Activated naive CD8-positive, alpha-beta T cell treated with anti-CD3 and anti-CD28 coated beads, Interleukin-2, amount 10 ng/mL, durations not matched to agents 7 days and 5 days (primary cell): Measurements from ENCODE around the gene MYT1. TPM values are rescaled to one million over a fixed set of nuclear protein-coding genes. Genes with fewer than 3 reads are reported as not detected.

Source experiments
- ATAC-seq: fragments of 150-1000 bp; cut with Tn5 transposase; one replicate; pipeline ENCODE4 v1.10.0; 2021; ENCODE audit warnings: low read depth, moderate library complexity
- POLR2A ChIA-PET: fragments of 350-600 bp; sonication (Branson Sonifier 250); formaldehyde crosslinking; loops from one replicate; lab custom pipeline; 2021; ENCODE audit warnings: antibody characterized with exemption; lab: Charles Lee
- DNase-seq: peaks from one replicate; pipeline ENCODE4 v3.0.0; 2021
- H3K27ac Mint-ChIP-seq: one replicate; pipeline ENCODE4 v1.8.0; 2022; ENCODE audit warnings: mild to moderate bottlenecking, mixed read lengths
- H3K27me3 Mint-ChIP-seq: one replicate; pipeline ENCODE4 v1.8.0; 2022; ENCODE audit warnings: mild to moderate bottlenecking, moderate library complexity, mixed read lengths
- H3K36me3 Mint-ChIP-seq: one replicate; pipeline ENCODE4 v1.8.0; 2021; ENCODE audit warnings: mild to moderate bottlenecking, mixed read lengths
- H3K4me1 Mint-ChIP-seq: one replicate; pipeline ENCODE4 v1.8.0; 2021; ENCODE audit warnings: mixed read lengths
- H3K4me3 Mint-ChIP-seq: one replicate; pipeline ENCODE4 v1.8.0; 2022; ENCODE audit warnings: mild to moderate bottlenecking, moderate library complexity, mixed read lengths
- H3K9me3 Mint-ChIP-seq: one replicate; pipeline ENCODE4 v1.8.0; 2021; ENCODE audit warnings: mixed read lengths
- total RNA-seq, 2 experiments: library from RNA; stranded (reverse); gene quantifications; one replicate each; pipeline ENCODE4 v1.2.3, GENCODE V29; 2021

The MYT1 gene
- total RNA-seq, 2 experiments from 2014 or later, result 0.06 TPM; not detected in 1

DNA sequence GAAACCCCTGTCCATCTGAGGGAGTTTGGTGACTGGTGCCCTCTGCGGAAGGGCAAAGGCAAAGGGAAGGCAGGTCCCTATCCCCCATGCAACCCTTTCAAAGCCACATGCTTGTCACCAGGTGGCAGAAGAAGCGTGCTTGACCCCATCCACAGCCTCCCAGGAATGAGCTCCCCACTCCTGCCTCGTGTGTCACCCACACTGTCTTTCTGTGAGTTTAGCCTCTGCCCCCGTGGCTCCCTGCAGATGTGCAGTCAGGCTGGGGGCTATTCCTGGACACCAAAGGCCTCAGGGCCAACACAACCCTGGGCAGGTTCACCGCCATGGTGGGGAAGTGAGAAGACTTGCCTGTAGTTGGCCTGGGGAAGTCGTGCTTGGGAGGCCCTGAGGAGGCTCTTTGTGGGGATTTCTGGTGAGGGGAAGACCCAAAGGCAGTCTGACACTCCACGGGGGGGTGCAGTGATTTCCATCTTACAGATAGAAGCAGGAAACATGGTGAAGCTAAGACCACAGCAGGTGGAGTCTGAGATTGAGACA, 74.7 kb downstream of the MYT1 start:
- no peak overlapping the region for H3K27ac Mint-ChIP-seq
- H3K4me1 Mint-ChIP-seq, result no peaks in the 10 kb centered on the region
- H3K4me3 Mint-ChIP-seq, result no peak overlapping the region
- no peaks in the 10 kb centered on the region for H3K36me3 Mint-ChIP-seq
- POLR2A ChIA-PET, result no interaction called here
- H3K27me3 Mint-ChIP-seq, result no peaks in the 10 kb centered on the region
- peak; percentile 10 for DNase-seq
- ATAC-seq, result no peak
- H3K9me3 Mint-ChIP-seq, result no peaks in the 10 kb centered on the region

DNA sequence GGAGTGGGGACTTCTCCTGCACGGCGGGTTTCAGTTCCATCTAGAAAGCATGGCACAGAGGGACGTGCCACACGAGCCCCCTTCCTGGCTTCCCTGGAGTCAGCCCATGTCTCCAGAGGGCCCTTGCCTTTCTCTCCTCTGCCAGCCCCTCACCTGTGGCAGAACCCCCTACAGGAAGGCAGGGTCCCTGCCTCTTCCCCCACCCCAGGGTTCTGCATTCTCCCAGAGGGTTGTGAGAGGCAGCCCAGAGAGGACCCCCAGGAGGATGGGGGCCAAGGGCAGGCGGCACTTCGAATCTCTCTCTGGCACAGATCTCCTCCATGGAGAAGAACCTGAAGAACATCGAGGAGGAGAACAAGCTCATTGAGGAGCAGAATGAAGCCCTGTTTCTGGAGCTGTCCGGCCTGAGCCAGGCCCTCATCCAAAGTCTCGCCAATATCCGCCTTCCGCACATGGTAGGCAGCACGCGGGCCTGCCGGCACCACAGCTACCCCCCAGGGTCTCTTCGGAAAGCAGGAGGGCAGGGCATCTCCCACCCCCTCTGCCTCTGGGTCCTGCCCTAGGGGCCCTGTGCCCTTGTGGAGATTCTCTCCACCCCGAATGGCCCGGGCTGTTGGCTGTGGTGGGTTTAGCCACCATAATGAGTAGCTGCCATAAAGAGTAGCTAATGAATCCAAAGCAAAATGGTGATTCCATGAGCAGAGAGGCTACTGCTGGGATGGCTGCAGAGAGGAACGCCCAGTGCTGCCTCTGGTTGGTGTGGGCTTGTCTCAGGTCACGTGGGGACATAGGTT, 75.4 kb downstream of the MYT1 start:
- DNase-seq, result peak; percentile 21
- Mint-ChIP-seq H3K36me3 (no peaks in the 10 kb centered on the region), H3K27ac (no peak overlapping the region), H3K9me3 (no peaks in the 10 kb centered on the region), H3K4me1 (no peaks in the 10 kb centered on the region), H3K4me3 (no peak overlapping the region), H3K27me3 (no peaks in the 10 kb centered on the region)
- POLR2A ChIA-PET, result no interaction called here
- ATAC-seq, result no peak

GRCh38 chr20:64240243-64241015, 76.2 kb downstream of the MYT1 start:
- DNase-seq (peak; percentile 20), ATAC-seq (no peak)
- H3K36me3 Mint-ChIP-seq, result no peaks in the 10 kb centered on the region
- H3K27me3 Mint-ChIP-seq, result no peaks in the 10 kb centered on the region
- POLR2A ChIA-PET, result no interaction called here
- no peak overlapping the region for H3K4me3 Mint-ChIP-seq
- no peaks in the 10 kb centered on the region for H3K9me3 Mint-ChIP-seq
- no peaks in the 10 kb centered on the region for H3K4me1 Mint-ChIP-seq
- no peak overlapping the region for H3K27ac Mint-ChIP-seq

DNA sequence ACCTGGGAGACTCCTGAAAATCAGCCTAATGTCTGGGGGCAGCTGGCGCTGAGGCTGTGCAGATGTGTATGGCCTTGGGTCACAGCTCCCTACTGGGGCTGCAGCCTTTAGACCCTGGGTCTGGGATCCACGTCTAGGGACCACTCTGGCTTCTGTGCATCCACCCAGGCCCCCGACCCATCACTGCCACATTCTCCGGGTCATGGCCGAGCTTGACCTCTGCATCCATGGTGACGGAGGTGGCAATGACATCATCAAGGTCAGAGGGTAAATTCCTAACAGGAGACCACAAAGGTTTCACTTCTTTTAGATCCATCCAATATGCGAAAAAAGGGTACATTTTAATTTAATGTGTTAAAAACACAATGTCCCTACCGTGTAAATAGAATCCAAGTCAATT, 76.8 kb downstream of the MYT1 start:
- POLR2A ChIA-PET, result no interaction called here
- Mint-ChIP-seq H3K36me3 (no peaks in the 10 kb centered on the region), H3K4me1 (no peaks in the 10 kb centered on the region), H3K27ac (no peak overlapping the region), H3K4me3 (no peak overlapping the region), H3K9me3 (no peaks in the 10 kb centered on the region), H3K27me3 (peaks cover under 1% of the 10 kb centered on the region)
- no peak for ATAC-seq
- peak; percentile 10 for DNase-seq

DNA sequence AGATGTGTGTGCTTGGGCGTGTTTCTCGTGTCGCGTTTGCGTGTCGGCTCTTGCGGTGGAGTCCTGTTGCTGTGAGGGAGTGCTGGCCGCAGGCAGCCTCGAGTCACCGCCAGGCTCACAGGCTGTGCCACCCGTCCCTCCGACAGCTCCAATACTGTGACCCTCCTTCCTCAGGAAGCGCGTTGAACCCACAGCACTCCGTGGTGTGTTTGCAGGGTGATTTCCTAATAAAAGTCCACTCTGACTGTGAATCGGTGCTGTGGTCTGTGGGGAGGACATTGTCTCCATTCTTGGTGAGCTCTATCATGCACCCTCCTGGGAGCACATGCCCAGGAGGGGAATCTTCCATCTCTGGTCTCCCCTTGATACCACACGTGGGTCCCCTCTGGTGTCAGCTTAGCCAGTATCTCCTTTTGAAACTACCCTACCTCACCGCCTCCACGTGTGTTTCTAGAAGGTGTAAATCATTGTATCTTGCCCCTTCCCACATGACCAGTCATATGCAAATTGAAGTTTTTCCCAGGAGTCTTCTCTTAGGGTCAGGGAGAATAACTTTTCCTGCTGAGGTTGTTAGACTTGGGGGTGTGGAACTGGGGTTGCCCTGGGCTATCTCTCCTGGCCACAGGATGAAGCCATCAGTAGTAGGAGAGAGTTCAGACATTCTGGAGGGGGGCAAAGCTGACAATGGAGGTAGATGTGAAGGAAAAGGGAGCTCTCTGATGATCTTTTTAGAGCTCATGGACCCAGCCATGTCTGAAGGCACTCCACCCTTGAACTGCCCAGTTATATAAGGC, 77.9 kb downstream of the MYT1 start:
- POLR2A ChIA-PET, result no interaction called here
- H3K4me3 Mint-ChIP-seq, result no peak overlapping the region
- DNase-seq, result peak; percentile 8

DNA sequence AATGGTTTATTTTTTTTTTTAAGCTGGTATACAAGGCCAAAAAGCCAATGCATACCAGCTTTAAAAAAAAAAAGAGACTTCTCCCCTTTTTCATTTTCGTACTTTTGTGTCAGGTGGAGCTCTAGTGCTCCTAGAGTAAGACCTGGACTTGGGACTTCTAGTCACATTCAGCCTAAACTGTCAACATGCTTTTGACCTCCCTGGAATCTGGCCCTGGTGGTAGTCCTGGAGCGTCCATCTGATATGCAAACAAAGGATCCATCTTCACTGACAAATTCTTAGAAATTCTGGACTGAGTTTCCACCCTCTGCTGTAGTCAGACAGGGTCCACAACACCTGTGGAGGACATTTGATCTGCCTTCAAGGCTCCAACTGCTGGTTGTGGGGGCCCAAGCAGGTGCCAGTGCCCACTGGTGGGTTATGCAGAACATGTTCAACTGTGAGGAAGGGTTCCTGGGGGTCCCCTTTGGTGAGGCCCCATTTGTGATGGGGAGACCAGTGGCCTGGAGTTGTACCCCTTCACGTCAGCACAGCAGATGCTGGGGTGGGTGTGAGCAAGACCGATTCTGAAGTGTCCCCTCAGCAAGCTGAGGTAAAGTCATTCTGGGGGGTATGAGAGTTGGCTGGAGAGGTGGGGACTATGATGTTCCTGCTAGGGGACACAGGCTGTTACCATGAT, 78.7 kb downstream of the MYT1 start:
- Mint-ChIP-seq H3K27me3 (peaks cover 4% of the 10 kb centered on the region), H3K9me3 (no peaks in the 10 kb centered on the region), H3K27ac (no peak overlapping the region), H3K36me3 (no peaks in the 10 kb centered on the region), H3K4me1 (no peaks in the 10 kb centered on the region), H3K4me3 (no peak overlapping the region)
- DNase-seq (no peak), ATAC-seq (no peak)
- POLR2A ChIA-PET, result no interaction called here

More for the DNA sequence above, 77.9 kb downstream of the MYT1 start:
- H3K36me3 Mint-ChIP-seq, result no peaks in the 10 kb centered on the region
- H3K4me1 Mint-ChIP-seq, result no peaks in the 10 kb centered on the region
- no peaks in the 10 kb centered on the region for H3K9me3 Mint-ChIP-seq
- peaks cover 4% of the 10 kb centered on the region for H3K27me3 Mint-ChIP-seq
- H3K27ac Mint-ChIP-seq, result no peak overlapping the region
- no peak for ATAC-seq

GRCh38 chr20:64244281-64244805, 80.1 kb downstream of the MYT1 start:
- ATAC-seq, result no peak
- H3K36me3 Mint-ChIP-seq, result no peaks in the 10 kb centered on the region
- POLR2A ChIA-PET, result no interaction called here

DNA sequence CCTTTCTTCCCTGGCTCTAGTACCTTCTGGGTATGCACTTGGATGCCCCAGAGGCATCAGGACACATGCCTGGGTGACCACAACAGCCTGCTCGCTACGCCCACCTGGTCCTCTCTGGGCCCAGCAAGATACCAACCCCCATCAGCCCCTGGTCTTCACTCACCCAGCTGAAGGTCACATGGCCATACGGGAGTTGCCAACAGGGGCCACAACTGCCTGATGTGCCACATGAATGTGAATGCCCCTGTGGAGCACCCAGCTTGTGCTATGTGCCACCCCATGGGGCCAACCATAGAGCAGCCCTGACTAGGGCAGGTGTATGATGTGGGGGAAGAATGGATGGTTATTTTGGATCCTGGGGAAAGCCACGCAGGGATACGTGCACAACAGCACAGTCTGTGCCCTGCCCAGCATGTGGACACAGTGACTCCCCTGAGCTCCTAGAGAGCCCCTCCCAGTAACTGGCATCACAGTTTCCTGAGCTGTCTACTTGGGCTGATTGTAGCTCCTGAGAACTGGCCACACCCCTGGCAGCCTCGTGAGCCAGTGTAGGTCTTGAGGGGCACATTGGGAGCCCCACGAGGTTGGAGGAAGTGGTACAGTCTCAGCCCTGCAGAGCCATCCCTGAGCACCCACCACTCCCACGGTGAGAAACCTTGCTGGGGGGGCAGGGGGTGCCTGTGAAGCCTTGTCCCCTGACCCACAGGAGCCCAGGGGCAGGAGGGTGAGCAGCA, 80.8 kb downstream of the MYT1 start:
- no peak for ATAC-seq
- Mint-ChIP-seq H3K9me3 (no peaks in the 10 kb centered on the region), H3K36me3 (no peaks in the 10 kb centered on the region), H3K27me3 (peaks cover 7% of the 10 kb centered on the region), H3K4me3 (no peak overlapping the region), H3K27ac (no peak overlapping the region), H3K4me1 (no peaks in the 10 kb centered on the region)
- DNase-seq, result no peak
- POLR2A ChIA-PET, result interaction anchor here (0.5 kb wide), 1 partner anchor 14 kb away, joined by 4 read pairs; no protein-coding TSS in a partner anchor

More at GRCh38 chr20:64244281-64244805, 80.1 kb downstream of the MYT1 start:
- Mint-ChIP-seq H3K27ac (no peak overlapping the region), H3K4me3 (no peak overlapping the region), H3K27me3 (peaks cover 4% of the 10 kb centered on the region), H3K9me3 (no peaks in the 10 kb centered on the region), H3K4me1 (no peaks in the 10 kb centered on the region)
- no peak for DNase-seq

DNA sequence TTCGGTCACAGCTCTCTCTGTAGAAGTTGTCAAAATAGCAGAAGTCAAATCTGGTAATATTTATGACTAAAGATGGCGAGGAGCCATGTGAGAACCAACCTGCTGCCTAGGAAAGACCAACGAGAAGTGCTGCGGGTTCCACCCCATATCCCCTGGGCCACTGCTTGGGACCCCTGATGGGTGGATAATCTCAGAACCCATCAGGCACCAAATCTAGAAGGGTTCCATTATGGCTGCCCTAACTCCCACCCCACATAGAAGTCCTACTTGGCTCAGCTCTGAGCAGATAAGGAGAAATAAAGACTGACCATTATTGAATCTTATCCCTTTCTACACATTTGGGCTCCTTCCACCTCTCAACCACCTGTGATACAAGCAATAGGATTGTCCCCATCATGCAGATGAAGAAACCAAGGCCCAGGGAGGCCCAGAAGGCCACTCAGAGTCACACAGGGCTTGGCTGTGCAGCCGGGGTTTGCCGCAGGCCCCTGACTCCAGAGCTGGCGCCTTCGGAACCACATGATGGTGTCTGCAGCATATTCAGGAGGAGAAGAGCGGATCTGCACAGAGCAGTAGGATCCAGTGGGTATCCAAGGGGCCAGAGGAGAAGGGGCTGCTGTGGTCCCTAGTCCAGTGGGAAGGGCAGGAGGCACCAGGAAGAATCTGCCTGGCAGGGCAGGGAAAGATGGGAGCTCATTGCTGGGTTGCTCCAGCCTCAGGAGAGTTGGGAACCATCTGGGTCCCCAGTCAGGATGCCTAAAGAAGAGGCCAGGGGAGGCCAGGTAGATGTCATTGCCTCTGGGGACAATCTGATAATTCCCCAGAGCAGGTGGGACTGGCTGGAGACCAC, 81.7 kb downstream of the MYT1 start:
- H3K27ac Mint-ChIP-seq, result no peak overlapping the region
- H3K36me3 Mint-ChIP-seq, result no peaks in the 10 kb centered on the region
- H3K27me3 Mint-ChIP-seq, result peaks cover 15% of the 10 kb centered on the region
- ATAC-seq, result no peak
- H3K9me3 Mint-ChIP-seq, result no peaks in the 10 kb centered on the region
- no peaks in the 10 kb centered on the region for H3K4me1 Mint-ChIP-seq
- POLR2A ChIA-PET, result interaction anchor here (1.4 kb wide), 1 partner anchor 9 kb away, joined by 6 read pairs; the partner anchor contains the start of gene PCMTD2
- no peak for DNase-seq
- no peak overlapping the region for H3K4me3 Mint-ChIP-seq

- POLR2A ChIA-PET, result interaction anchor here (1.4 kb wide), 1 partner anchor 9 kb away, joined by 6 read pairs; the partner anchor contains the start of gene PCMTD2
These were observed 82.5 kb downstream of the MYT1 start for GRCh38 chr20:64246616-64247306.

DNA sequence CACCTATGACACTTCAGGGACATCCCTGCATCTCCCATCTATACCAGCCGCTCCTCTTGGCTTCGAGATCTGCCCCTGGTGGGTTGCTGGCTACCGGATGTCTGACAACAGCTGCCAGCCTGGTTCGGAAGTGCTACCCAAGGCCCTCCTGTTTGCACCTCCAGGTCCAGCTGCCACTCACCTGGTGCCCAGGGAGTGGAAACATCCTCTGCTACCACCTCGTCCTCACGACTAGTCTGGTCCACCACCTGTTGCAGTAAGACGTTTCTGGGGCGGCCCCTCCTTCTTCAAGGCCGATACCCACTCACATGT, 83.0 kb downstream of the MYT1 start:
- DNase-seq, result no peak
- POLR2A ChIA-PET, result no interaction called here
- Mint-ChIP-seq H3K36me3 (no peaks in the 10 kb centered on the region), H3K27ac (no peak overlapping the region), H3K27me3 (peaks cover 15% of the 10 kb centered on the region), H3K4me3 (no peak overlapping the region), H3K4me1 (no peaks in the 10 kb centered on the region), H3K9me3 (no peaks in the 10 kb centered on the region)
- no peak for ATAC-seq

More at GRCh38 chr20:64246616-64247306, 82.5 kb downstream of the MYT1 start:
- Mint-ChIP-seq H3K9me3 (no peaks in the 10 kb centered on the region), H3K27me3 (peaks cover 15% of the 10 kb centered on the region), H3K27ac (no peak overlapping the region), H3K4me3 (no peak overlapping the region), H3K4me1 (no peaks in the 10 kb centered on the region), H3K36me3 (no peaks in the 10 kb centered on the region)
- no peak for DNase-seq
- ATAC-seq, result no peak
